HepG2 (cell line): Measurements from ENCODE around the gene PLIN5. TPM values are rescaled to one million over a fixed set of nuclear protein-coding genes. Genes with fewer than 3 reads are reported as not detected.
A peak's percentile ranks its signal among the peaks of the same experiment; 100 is the strongest.

Source experiments
- ATAD3A ChIP-seq: sonication (generic); formaldehyde crosslinking; IDR thresholded peaks from 2 replicates; pipeline ENCODE4 v1.4.0; 2020; ENCODE audit warnings: missing genetic modification reagents
- ATF7 ChIP-seq, 2 experiments: fragments of 450-650 bp in 1 of 2; sonication (generic) in 1 of 2; formaldehyde crosslinking in 1 of 2; IDR thresholded peaks; 2 replicates each; pipeline versions ENCODE4 v1.4.0 to v1.6.1; 2016 to 2020; ENCODE audit warnings: antibody characterized with exemption in 1 of 2, mild to moderate bottlenecking in 1 of 2, missing genetic modification reagents in 1 of 2
- BCL6 ChIP-seq: IDR thresholded peaks from 2 replicates; pipeline ENCODE4 v1.6.1; 2016; ENCODE audit warnings: missing genetic modification reagents, missing compliant biosample characterization
- FOXJ3 ChIP-seq: sonication (generic); formaldehyde crosslinking; IDR thresholded peaks from 2 replicates; pipeline ENCODE4 v1.4.0; 2020; ENCODE audit warnings: missing genetic modification reagents, mild to moderate bottlenecking, borderline replicate concordance
- FOXO1 ChIP-seq: sonication (generic); formaldehyde crosslinking; IDR thresholded peaks from 2 replicates; pipeline ENCODE4 v1.4.0; 2020; ENCODE audit warnings: missing genetic modification reagents
- HOMEZ ChIP-seq: IDR thresholded peaks from 2 replicates; pipeline ENCODE4 v1.6.1; 2016; ENCODE audit warnings: low read depth
- KLF6 ChIP-seq: IDR thresholded peaks from 2 replicates; pipeline ENCODE4 v1.8.0; 2016; ENCODE audit warnings: missing biosample characterization, missing genetic modification reagents
- MTF2 ChIP-seq: sonication (generic); formaldehyde crosslinking; IDR thresholded peaks from 2 replicates; pipeline ENCODE4 v1.5.0; 2020; ENCODE audit warnings: missing genetic modification reagents, borderline replicate concordance
- MXI1 ChIP-seq: IDR thresholded peaks from 3 replicates; pipeline ENCODE4 v1.6.1; 2012; ENCODE audit warnings: low read depth, low read length, inconsistent platforms, borderline replicate concordance
- NCOR1 ChIP-seq: fragments of 200-600 bp; sonication (generic); IDR thresholded peaks from 2 replicates; pipeline ENCODE4 v1.7.0; 2017; ENCODE audit warnings: antibody characterized with exemption, low read length, borderline replicate concordance
- NFE2L2 ChIP-seq: fragments of 150-350 bp; IDR thresholded peaks from 2 replicates; pipeline ENCODE4 v1.6.1; 2014; ENCODE audit warnings: low read length
- RARA ChIP-seq: IDR thresholded peaks from 2 replicates; pipeline ENCODE4 v1.6.1; 2016; ENCODE audit warnings: missing genetic modification reagents, missing compliant biosample characterization
- SALL2 ChIP-seq: sonication (generic); formaldehyde crosslinking; IDR thresholded peaks from 2 replicates; pipeline ENCODE4 v1.8.1; 2023; ENCODE audit warnings: mild to moderate bottlenecking, missing genetic modification reagents, inconsistent platforms
- SMAD1 ChIP-seq: sonication (generic); formaldehyde crosslinking; IDR thresholded peaks from 2 replicates; pipeline ENCODE4 v1.4.0; 2020; ENCODE audit warnings: missing genetic modification reagents, low read depth, mild to moderate bottlenecking, borderline replicate concordance
- SMAD9 ChIP-seq: sonication (generic); formaldehyde crosslinking; IDR thresholded peaks from 2 replicates; pipeline ENCODE4 v1.5.1; 2020; ENCODE audit warnings: mild to moderate bottlenecking, missing genetic modification reagents
- SNAPC5 ChIP-seq: sonication (generic); formaldehyde crosslinking; IDR thresholded peaks from 2 replicates; pipeline ENCODE4 v1.8.1; 2023; ENCODE audit warnings: mild to moderate bottlenecking, missing genetic modification reagents, borderline replicate concordance
- TGIF2 ChIP-seq: IDR thresholded peaks from 2 replicates; pipeline ENCODE4 v1.6.1; 2016; ENCODE audit warnings: control low read depth, missing compliant biosample characterization
- ZFP36L1 ChIP-seq: sonication (generic); formaldehyde crosslinking; IDR thresholded peaks from 2 replicates; pipeline ENCODE4 v1.8.0; 2022; ENCODE audit warnings: mild to moderate bottlenecking, missing genetic modification reagents, moderate library complexity
- ZFP82 ChIP-seq: sonication (generic); formaldehyde crosslinking; IDR thresholded peaks from 2 replicates; pipeline ENCODE4 v1.5.1; 2020; ENCODE audit warnings: mild to moderate bottlenecking, missing genetic modification reagents, borderline replicate concordance
- ZFP90 ChIP-seq: sonication (generic); formaldehyde crosslinking; IDR thresholded peaks from 2 replicates; pipeline ENCODE4 v1.8.0; 2022; ENCODE audit warnings: missing genetic modification reagents, mild to moderate bottlenecking, inconsistent platforms, borderline replicate concordance
- ZNF343 ChIP-seq: sonication (generic); formaldehyde crosslinking; IDR thresholded peaks from 2 replicates; pipeline ENCODE4 v1.4.0; 2020; ENCODE audit warnings: mild to moderate bottlenecking, missing genetic modification reagents
- ZNF512 ChIP-seq: sonication (generic); formaldehyde crosslinking; IDR thresholded peaks from 2 replicates; pipeline ENCODE4 v1.4.0; 2020; ENCODE audit warnings: mild to moderate bottlenecking, missing genetic modification reagents
- ZNF572 ChIP-seq: sonication (generic); formaldehyde crosslinking; IDR thresholded peaks from 2 replicates; pipeline ENCODE4 v1.5.1; 2020; ENCODE audit warnings: mild to moderate bottlenecking, missing genetic modification reagents
- ZNF678 ChIP-seq: sonication (generic); formaldehyde crosslinking; IDR thresholded peaks from 2 replicates; pipeline ENCODE4 v1.4.0; 2020; ENCODE audit warnings: mild to moderate bottlenecking, missing genetic modification reagents
- ZNF761 ChIP-seq: sonication (generic); formaldehyde crosslinking; conservative IDR thresholded peaks from 2 replicates; pipeline ENCODE4 v1.4.0; 2020; ENCODE audit warnings: mild to moderate bottlenecking, missing genetic modification reagents
- polyA plus RNA-seq, 8 experiments: library from polyadenylated mRNA; depleted of rRNA in 3 of 8; stranded (reverse) in 7 of 8; unstranded in 1 of 8; fragments of >200 nt; fragmentation: Illumina TruSeq in 4 of 8; extraction: Trizol in 4 of 8; gene quantifications; 2 replicates each; pipeline versions ENCODE4 v1.2.1 to v1.2.3, GENCODE V29; 2011 to 2016; ENCODE audit warnings: low read depth in 4 of 8, missing spikeins in 1 of 8, mixed read lengths in 1 of 8; ENCODE audit not compliant: insufficient read depth in 1 of 8
- total RNA-seq, 5 experiments: library from RNA; depleted of rRNA; stranded (reverse); fragments of >200 nt; fragmentation: Illumina TruSeq; extraction: Trizol; gene quantifications; 2 replicates each; pipeline ENCODE4 v1.2.3, GENCODE V29; 2016; ENCODE audit warnings: low read depth in 1 of 5
- TF ChIP-seq, protein P1 (sequence below): sonication (generic); formaldehyde crosslinking; IDR thresholded peaks from 2 replicates; pipeline ENCODE4 v1.4.0; 2020; ENCODE audit warnings: missing genetic modification reagents

PLIN5 gene
- total and polyA plus RNA-seq, 2 of the 13 experiments (the other 11 are each of a cell fraction or from before 2014, with no cell fraction given), result 1.8 to 4.8 TPM

DNA sequence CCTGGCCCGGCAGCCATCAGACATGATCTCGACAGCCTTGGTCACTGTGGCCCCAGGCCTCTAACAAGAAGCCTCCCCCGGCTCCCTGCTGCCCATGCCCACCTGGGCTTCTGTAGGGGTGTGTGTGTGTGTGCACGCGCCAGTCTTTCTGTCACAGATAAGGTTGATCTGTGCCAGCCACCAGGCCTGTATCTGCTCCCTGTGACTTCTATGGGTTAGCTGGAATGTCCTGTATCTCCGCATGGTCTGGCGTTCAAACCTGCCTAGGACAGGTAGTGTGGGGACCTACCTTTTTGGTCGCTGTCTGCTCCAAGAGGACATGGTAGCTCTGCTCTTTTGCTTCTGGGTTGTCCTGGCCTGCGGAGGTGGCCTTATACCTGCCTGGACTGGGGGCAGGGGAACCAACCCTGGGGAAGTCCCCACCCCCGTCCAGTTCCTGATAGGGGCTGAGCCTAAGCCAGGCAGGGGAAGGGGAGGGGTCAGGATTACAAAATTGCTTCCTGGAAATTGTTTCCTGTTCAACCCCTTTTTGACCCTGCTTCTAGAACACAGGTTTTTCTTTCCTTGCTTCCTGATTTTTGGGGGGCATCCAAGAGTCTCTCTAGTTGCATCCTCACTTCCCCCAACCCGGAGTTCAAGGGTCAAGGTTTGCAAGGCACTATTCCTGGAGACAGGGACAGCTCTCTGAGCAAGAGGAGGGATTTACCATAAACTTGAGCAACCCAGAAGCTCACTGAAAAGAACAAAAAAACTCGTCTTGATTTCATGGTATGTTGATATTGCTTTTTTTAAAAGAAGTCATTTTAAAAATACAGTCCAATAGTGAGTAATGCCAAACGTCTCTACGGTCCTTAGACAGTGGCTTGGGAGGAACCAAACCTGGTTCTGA lies 4.9 kb upstream of the PLIN5 start, which contains the start of gene LRG1 (continued):
- TF ChIP-seq RARA (CRISPR knock-in tag), result peak; percentile 94
- TF ChIP-seq NCOR1, result no peak
- TF ChIP-seq ZNF572 (CRISPR knock-in tag), result no peak
- no peak for TF ChIP-seq ZFP90 (CRISPR knock-in tag)
- TF ChIP-seq SALL2, result no peak
- TF ChIP-seq HOMEZ (CRISPR knock-in tag), result no peak
- TF ChIP-seq FOXJ3 (CRISPR knock-in tag), result no peak
- no peak for TF ChIP-seq ZNF761 (CRISPR knock-in tag)
- TF ChIP-seq FOXO1 (CRISPR knock-in tag), result no peak
- TF ChIP-seq ZNF512 (CRISPR knock-in tag), result no peak
- peak; percentile 94 for TF ChIP-seq BCL6
- no peak for TF ChIP-seq SMAD1
- 0 out of 2 replicates have a peak, but pooled peaks have one; percentile 21 for TF ChIP-seq MTF2 (CRISPR knock-in tag)
- no peak for TF ChIP-seq SNAPC5
- TF ChIP-seq, protein P1, sequence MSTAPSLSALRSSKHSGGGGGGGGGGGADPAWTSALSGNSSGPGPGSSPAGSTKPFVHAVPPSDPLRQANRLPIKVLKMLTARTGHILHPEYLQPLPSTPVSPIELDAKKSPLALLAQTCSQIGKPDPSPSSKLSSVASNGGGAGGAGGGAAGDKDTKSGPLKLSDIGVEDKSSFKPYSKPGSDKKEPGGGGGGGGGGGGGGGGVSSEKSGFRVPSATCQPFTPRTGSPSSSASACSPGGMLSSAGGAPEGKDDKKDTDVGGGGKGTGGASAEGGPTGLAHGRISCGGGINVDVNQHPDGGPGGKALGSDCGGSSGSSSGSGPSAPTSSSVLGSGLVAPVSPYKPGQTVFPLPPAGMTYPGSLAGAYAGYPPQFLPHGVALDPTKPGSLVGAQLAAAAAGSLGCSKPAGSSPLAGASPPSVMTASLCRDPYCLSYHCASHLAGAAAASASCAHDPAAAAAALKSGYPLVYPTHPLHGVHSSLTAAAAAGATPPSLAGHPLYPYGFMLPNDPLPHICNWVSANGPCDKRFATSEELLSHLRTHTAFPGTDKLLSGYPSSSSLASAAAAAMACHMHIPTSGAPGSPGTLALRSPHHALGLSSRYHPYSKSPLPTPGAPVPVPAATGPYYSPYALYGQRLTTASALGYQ (CRISPR knock-in tag), result no peak
- no peak; the same call in 1 of the 2 replicates for TF ChIP-seq TGIF2 (CRISPR knock-in tag)
- TF ChIP-seq MXI1, result peak; percentile 13; the same call in 1 of the 3 replicates
- TF ChIP-seq ATF7 (IDR thresholded peaks at IDR 0.05), result no peak
- no peak for TF ChIP-seq ATF7 (CRISPR knock-in tag; IDR thresholded peaks at IDR 0.05)
- no peak for TF ChIP-seq ATAD3A
- no peak for TF ChIP-seq ZNF678 (CRISPR knock-in tag)
- no peak for TF ChIP-seq SMAD9 (CRISPR knock-in tag)
- TF ChIP-seq NFE2L2, result no peak
- TF ChIP-seq ZFP36L1, result peak; percentile 84; the same call in 1 of the 2 replicates
- TF ChIP-seq ZFP82 (CRISPR knock-in tag), result no peak
- peak; percentile 47; the same call in 1 of the 2 replicates for TF ChIP-seq KLF6 (CRISPR knock-in tag)
- TF ChIP-seq ZNF343 (CRISPR knock-in tag), result no peak
